ENCODE results near the gene ANTXR1.

Gene ANTXR1

DNA sequence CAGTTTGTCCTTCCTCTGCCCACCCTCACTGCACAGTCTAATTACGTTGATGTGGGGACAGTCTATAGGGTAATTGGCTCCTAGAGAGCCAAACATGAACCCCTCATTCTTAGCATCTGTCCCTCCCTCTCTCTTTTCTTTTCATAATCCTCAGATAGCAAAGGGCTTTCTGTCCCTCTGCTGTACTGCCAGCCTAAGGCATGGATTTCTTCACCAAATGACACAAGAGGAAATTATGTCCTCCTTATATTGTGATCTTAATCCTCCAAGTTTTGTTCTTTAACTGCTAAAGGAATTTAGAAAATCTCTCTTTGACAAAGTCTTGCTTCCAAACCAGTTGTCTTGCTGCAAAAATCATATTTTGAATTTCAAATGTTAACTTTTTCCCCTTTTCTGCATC, 18.5 kb downstream of the ANTXR1 start:
- H3K4me3 ChIP-seq (ENCODE audit: low read depth, low read length): no peak overlapping the region
- TF ChIP-seq CTCF (IDR thresholded peaks at IDR 0.05; ENCODE audit: insufficient read depth, low read depth, low read length, missing control alignments): no peak
- no peak for DNase-seq (ENCODE audit: low read depth)

- H3K4me3 ChIP-seq (ENCODE audit: low read depth, low read length): no peak overlapping the region
- DNase-seq (ENCODE audit: low read depth): no peak
- no peak for TF ChIP-seq CTCF (IDR thresholded peaks at IDR 0.05; ENCODE audit: insufficient read depth, low read depth, low read length, missing control alignments)
These were observed 19.4 kb downstream of the ANTXR1 start for GRCh38 chr2:69032336-69032735.

DNA sequence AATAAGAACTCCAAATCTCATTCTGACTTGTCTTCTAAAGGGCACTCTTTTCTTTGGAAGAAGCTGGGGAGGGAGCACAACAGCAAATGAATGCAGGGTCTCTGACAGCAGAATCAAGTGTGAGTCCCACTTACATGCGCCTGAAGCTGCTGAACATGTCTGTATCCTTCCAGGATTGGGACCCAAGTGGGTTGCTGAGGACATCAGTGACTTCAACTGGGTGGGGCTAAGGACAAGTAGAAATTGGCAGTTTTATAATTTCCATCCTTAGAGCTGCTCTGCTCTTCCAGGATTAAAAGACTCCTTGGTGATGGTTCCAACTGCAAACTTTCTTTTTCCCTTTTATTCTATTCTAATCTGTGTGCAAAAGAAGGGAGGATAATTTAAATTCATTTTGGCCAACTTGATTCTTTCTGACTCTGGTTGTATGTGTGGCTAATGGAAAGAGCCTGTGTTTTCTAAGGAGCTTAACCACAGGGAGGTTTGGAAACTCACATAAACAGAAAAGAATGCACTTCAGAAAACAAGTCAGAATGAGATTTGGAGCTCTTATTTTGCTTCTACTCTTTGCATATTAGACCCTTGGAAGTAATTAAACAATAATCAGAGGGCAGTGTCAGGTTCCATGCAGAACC, 20.6 kb downstream of the ANTXR1 start:
- H3K4me3 ChIP-seq (ENCODE audit: low read depth, low read length): no peak overlapping the region
- DNase-seq (ENCODE audit: low read depth): no peak
- TF ChIP-seq CTCF (IDR thresholded peaks at IDR 0.05; ENCODE audit: insufficient read depth, low read depth, low read length, missing control alignments): no peak

- DNase-seq (ENCODE audit: low read depth): no peak
- H3K4me3 ChIP-seq (ENCODE audit: low read depth, low read length): no peak overlapping the region
- no peak for TF ChIP-seq CTCF (IDR thresholded peaks at IDR 0.05; ENCODE audit: insufficient read depth, low read depth, low read length, missing control alignments)
These were observed 21.1 kb downstream of the ANTXR1 start for GRCh38 chr2:69034122-69034521.

DNA sequence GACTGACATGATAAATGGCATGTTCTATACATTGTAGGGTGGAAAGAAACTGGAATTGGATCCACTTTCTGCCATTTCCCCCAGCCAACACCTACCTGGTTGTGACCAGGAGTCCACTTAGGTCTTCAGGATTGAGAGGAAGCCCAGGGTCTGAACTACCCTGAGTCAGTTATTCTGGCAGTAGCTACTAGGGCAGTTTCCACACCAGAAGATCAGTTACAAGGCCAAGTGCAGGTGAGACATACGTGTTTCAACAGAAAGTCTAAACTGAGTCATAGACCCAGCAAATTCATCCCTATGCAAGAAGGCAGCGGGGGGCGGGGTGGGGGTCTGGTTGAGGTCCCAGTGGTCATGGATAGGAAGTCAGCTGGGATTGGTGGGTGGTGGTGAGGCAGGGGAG, 21.9 kb downstream of the ANTXR1 start:
- DNase-seq (ENCODE audit: low read depth): no peak
- H3K4me3 ChIP-seq (ENCODE audit: low read depth, low read length): no peak overlapping the region
- TF ChIP-seq CTCF (IDR thresholded peaks at IDR 0.05; ENCODE audit: insufficient read depth, low read depth, low read length, missing control alignments): no peak

- H3K4me3 ChIP-seq (ENCODE audit: low read depth, low read length): no peak overlapping the region
- no peak for TF ChIP-seq CTCF (IDR thresholded peaks at IDR 0.05; ENCODE audit: insufficient read depth, low read depth, low read length, missing control alignments)
- DNase-seq (ENCODE audit: low read depth): no peak
These were observed 23.9 kb downstream of the ANTXR1 start for GRCh38 chr2:69036926-69037325.

DNA sequence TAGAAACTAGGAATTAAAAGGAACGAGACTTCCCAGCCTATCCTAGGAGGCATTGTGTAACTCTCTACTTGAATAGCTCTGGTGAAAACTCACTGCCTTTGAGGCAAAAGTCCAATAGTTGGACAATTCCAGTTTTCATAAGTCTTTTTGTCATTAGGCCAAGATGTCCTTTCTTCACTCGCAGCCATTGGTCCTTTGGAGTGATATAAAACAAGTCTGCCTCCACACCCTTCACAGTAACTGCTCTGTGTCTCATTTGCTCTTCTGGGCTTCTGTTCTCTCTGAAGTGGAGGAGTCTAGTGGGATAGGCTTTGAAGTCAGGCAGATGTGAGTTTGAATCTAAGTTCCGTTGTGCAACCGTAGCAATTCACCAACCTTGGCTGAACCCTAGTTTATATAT, 28.2 kb downstream of the ANTXR1 start:
- no peak for TF ChIP-seq CTCF (IDR thresholded peaks at IDR 0.05; ENCODE audit: insufficient read depth, low read depth, low read length, missing control alignments)
- H3K4me3 ChIP-seq (ENCODE audit: low read depth, low read length): no peak overlapping the region
- DNase-seq (ENCODE audit: low read depth): no peak

Data from GM12865 (cell line).